Neutrophil (primary cell): ENCODE data around the gene KCNJ10.

Experiments used
- H3K27ac ChIP-seq: fragments of 200-600 bp; sonication (generic); 2 replicates; pipeline ENCODE4 v1.5.1; 2016; ENCODE audit warnings: mild to moderate bottlenecking, moderate library complexity
- H3K27me3 ChIP-seq: fragments of 200-600 bp; sonication (generic); 2 replicates; pipeline ENCODE4 v1.6.0; 2016; ENCODE audit warnings: mild to moderate bottlenecking
- H3K36me3 ChIP-seq: fragments of 200-600 bp; sonication (generic); 2 replicates; pipeline ENCODE4 v1.5.1; 2017
- H3K4me1 ChIP-seq, 2 experiments: fragments of 200-600 bp in 1 of 2; sonication (generic) in 1 of 2; 1 replicate in 1 of 2; 2 replicates in 1 of 2; pipeline versions ENCODE4 v1.5.1 to v1.6.1; 2013 to 2016; ENCODE audit warnings: low read depth in 1 of 2, low read length in 1 of 2, mild to moderate bottlenecking in 1 of 2, moderate library complexity in 1 of 2; ENCODE audit not compliant: control insufficient read depth in 1 of 2, insufficient read depth in 1 of 2
- H3K4me3 ChIP-seq, 2 experiments: fragments of 200-600 bp in 1 of 2; sonication (generic) in 1 of 2; 1 replicate in 1 of 2; 2 replicates in 1 of 2; pipeline ENCODE4 v1.5.1; 2013 to 2016; ENCODE audit warnings: low read depth in 1 of 2, low read length in 1 of 2, mild to moderate bottlenecking in 1 of 2, moderate library complexity in 1 of 2
- H3K9me3 ChIP-seq: fragments of 200-600 bp; sonication (generic); 2 replicates; pipeline ENCODE4 v1.5.1; 2016
- TF ChIP-seq, protein P1 (sequence below): fragments of 200-600 bp; sonication (generic); IDR thresholded peaks from 2 replicates; pipeline ENCODE4 v1.5.1; 2016; ENCODE audit warnings: antibody characterized with exemption

The KCNJ10 gene

DNA sequence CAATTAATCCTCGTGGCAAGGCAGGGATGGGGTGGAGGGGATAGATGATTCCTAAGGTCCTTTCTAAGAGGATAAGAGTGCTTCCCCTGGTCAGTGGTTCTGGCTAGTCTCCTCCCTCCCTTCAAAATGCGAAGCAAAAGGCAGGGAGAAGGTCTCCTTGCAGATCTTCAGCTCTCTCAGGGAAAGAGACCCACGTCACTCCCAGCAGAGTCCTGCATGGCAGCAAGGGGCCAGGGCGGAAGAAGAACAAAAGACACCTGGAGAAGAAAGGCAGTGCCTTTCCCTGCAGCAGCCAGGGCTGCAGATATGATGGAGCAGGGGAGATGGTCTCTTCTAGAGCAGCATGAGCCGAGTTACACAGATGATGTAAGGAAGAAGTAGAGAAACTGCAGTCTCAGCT, 86.3 kb downstream of the KCNJ10 start:
- no peaks in the 10 kb centered on the region for H3K4me1 ChIP-seq
- H3K4me3 ChIP-seq, result no peak overlapping the region
- TF ChIP-seq, protein P1, sequence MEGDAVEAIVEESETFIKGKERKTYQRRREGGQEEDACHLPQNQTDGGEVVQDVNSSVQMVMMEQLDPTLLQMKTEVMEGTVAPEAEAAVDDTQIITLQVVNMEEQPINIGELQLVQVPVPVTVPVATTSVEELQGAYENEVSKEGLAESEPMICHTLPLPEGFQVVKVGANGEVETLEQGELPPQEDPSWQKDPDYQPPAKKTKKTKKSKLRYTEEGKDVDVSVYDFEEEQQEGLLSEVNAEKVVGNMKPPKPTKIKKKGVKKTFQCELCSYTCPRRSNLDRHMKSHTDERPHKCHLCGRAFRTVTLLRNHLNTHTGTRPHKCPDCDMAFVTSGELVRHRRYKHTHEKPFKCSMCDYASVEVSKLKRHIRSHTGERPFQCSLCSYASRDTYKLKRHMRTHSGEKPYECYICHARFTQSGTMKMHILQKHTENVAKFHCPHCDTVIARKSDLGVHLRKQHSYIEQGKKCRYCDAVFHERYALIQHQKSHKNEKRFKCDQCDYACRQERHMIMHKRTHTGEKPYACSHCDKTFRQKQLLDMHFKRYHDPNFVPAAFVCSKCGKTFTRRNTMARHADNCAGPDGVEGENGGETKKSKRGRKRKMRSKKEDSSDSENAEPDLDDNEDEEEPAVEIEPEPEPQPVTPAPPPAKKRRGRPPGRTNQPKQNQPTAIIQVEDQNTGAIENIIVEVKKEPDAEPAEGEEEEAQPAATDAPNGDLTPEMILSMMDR, result no peak
- no peaks in the 10 kb centered on the region for H3K9me3 ChIP-seq
- no peaks in the 10 kb centered on the region for H3K36me3 ChIP-seq
- peaks cover 38% of the 10 kb centered on the region for H3K27me3 ChIP-seq
- no peak overlapping the region for H3K27ac ChIP-seq

- Histone ChIP-seq H3K27me3 (peaks cover 52% of the 10 kb centered on the region), H3K4me3 (no peak overlapping the region), H3K36me3 (no peaks in the 10 kb centered on the region), H3K4me1 (no peaks in the 10 kb centered on the region), H3K9me3 (no peaks in the 10 kb centered on the region), H3K27ac (no peak overlapping the region)
- TF ChIP-seq, protein P1, result no peak
Measured at GRCh38 chr1:159982280-159982679, 87.7 kb downstream of the KCNJ10 start.

DNA sequence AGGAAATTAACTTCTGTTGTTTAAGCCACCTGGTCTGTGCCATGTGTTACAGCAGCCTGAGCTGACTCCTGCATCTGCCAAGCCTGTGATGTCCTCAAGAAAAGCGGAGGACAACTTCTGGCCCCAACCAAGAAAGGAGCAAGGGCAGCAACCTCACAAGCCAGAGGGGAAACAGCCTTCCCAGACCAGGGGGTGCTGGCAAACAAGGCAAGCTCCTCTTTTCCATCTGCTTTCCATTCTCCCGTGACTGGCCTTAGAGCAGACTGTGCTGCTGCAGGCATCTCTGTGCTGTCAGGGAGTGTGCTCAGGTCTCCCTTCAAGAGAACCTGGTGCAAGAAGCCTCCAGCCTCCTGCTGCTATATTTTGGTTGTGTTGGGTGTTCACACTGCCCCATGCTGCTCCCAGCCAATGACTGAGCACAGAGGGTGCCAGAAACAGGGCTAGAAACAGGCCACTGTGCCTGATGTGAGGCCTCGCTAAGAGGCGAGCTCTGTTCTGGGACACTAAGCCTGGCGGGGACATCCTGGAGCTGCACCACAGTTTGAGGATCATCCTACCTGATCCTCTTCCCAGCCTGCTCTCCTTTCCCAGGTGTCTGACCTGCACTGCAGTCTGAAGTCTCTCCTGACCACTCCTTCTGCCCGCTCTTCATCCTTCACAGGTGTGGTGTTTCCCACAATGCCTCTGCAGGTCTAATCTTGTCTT, 88.5 kb downstream of the KCNJ10 start:
- H3K27me3 ChIP-seq, result peaks cover 60% of the 10 kb centered on the region
- no peaks in the 10 kb centered on the region for H3K36me3 ChIP-seq
- no peak overlapping the region for H3K4me3 ChIP-seq
- H3K4me1 ChIP-seq, result no peaks in the 10 kb centered on the region
- no peak overlapping the region for H3K27ac ChIP-seq
- no peaks in the 10 kb centered on the region for H3K9me3 ChIP-seq
- TF ChIP-seq, protein P1, result no peak

DNA sequence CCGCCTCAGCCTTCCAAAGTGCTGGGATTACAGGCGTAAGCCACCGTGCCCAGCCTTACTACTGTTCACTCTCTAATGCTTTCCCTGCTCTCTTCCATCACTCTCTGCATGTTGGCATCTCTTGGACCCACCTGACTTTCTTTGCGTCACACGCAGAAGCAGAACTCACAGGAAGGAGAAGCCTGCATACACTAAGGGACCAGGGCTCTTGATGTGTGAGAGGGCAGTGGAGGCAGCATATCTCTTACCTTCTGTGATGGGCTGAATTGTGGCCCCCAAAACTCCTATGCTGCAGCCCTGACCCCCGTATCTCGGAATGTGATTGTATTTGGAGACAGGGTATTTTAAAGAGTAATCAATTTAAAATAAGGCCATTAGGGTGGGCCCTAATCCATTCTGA, 89.2 kb downstream of the KCNJ10 start:
- H3K4me1 ChIP-seq, result no peaks in the 10 kb centered on the region
- no peak overlapping the region for H3K27ac ChIP-seq
- H3K36me3 ChIP-seq, result no peaks in the 10 kb centered on the region
- no peaks in the 10 kb centered on the region for H3K9me3 ChIP-seq
- no peak overlapping the region for H3K4me3 ChIP-seq
- peaks cover 66% of the 10 kb centered on the region for H3K27me3 ChIP-seq
- TF ChIP-seq, protein P1, result no peak

- peaks cover 72% of the 10 kb centered on the region for H3K27me3 ChIP-seq
- H3K4me1 ChIP-seq, result no peaks in the 10 kb centered on the region
- TF ChIP-seq, protein P1, result no peak
- no peaks in the 10 kb centered on the region for H3K36me3 ChIP-seq
- H3K9me3 ChIP-seq, result no peaks in the 10 kb centered on the region
- no peak overlapping the region for H3K4me3 ChIP-seq
- H3K27ac ChIP-seq, result no peak overlapping the region
Measured at GRCh38 chr1:159980076-159980475, 89.9 kb downstream of the KCNJ10 start.
